ENCODE data around the gene PPP1R7.
"Not testable (repeated sequence)": the region's sequence is repeated elsewhere in the genome, so short reads cannot be mapped to it uniquely, and the experiment has no call there.

PPP1R7 gene

GRCh38 chr2:241149925-241150659 is at the start of gene PPP1R7:
PPP1R7 (plus strand) TSS chr2:241150467; CDS start chr2:241150496, 29 bp downstream.
- peaks cover 32% of the 10 kb centered on the region for H4K20me1 ChIP-seq (ENCODE audit: insufficient read depth, low read length, poor library complexity, severe bottlenecking)
- H2AFZ ChIP-seq (ENCODE audit: low read length): peak within 1 kb of the TSS; percentile 98
- peak within 1 kb of the TSS; percentile 81 for H3K4me3 ChIP-seq (ENCODE audit: low read length, poor library complexity, severe bottlenecking)
- H3K4me1 ChIP-seq (ENCODE audit: insufficient read depth, low read length, poor library complexity, severe bottlenecking): peaks cover 30% of the 10 kb centered on the region
- H3K27me3 ChIP-seq (ENCODE audit: insufficient read depth, low read length, poor library complexity, severe bottlenecking): no peaks in the 10 kb centered on the region
- H3F3A ChIP-seq (ENCODE audit: low read depth): no peaks in the 10 kb centered on the region
- peaks cover 44% of the 10 kb centered on the region for H3K79me2 ChIP-seq (ENCODE audit: insufficient read depth, low read length)
- peak within 1 kb of the TSS; percentile 82 for H3K9ac ChIP-seq (ENCODE audit: low read depth, low read length, poor library complexity, severe bottlenecking)
- H3K9me2 ChIP-seq (replicated peaks; ENCODE audit: low read depth, low read length): no peaks in the 10 kb centered on the region
- no peak for TF ChIP-seq CTCF (conservative IDR thresholded peaks at IDR 0.05; ENCODE audit: low read length)
- no peak for TF ChIP-seq EZH2phosphoT487 (IDR thresholded peaks at IDR 0.05; ENCODE audit: borderline replicate concordance)
- peak within 1 kb of the TSS; percentile 100 for H3K4me2 ChIP-seq (ENCODE audit: low read depth, low read length, poor library complexity, severe bottlenecking)
- no peaks in the 10 kb centered on the region for H3K36me3 ChIP-seq (ENCODE audit: insufficient read depth, low read length)
- H3K9me3 ChIP-seq (ENCODE audit: insufficient read depth, low read depth, low read length): no peaks in the 10 kb centered on the region

DNA sequence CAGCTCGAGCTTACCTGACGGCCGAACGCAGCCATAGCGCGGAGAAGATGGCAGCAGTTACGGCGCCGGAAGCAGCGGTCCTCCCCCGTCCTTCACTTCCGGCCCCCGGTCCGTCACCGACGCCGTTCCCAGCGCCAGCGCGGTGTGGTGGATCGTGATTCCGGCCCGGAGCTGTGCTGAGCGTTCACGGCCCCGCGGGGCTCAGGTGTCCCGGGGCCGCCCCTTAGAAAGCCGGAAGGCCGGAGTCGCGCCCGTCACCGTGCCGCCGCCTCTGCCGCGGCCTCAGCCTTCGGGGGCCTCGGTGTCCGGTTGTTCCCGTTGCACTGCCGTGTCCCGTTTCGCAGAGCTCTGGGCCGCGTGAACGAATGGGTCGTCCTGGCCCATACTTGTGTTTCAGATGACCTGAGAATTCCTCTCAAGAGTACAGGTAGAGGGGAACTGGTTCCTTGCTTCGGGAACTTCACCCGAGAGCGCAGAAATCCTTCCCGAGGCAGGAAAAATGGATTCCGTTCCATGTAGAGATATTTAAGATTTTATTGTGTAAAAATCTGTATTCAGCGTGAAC is 47.9 kb upstream of the PPP1R7 start, which contains the start of gene MTERF4:
MTERF4 (minus strand) TSS at position 49 of the 565 bp plus-strand sequence; CDS start at position 35, 14 bp downstream.
- H3K4me2 ChIP-seq (ENCODE audit: low read depth, low read length, poor library complexity, severe bottlenecking): peak within 1 kb of the TSS; percentile 95
- no peak for TF ChIP-seq EZH2phosphoT487 (IDR thresholded peaks at IDR 0.05; ENCODE audit: borderline replicate concordance)
- no peak for TF ChIP-seq CTCF (conservative IDR thresholded peaks at IDR 0.05; ENCODE audit: low read length)
- H3F3A ChIP-seq (ENCODE audit: low read depth): no peaks in the 10 kb centered on the region
- peak within 1 kb of the TSS; percentile 97 for H3K9ac ChIP-seq (ENCODE audit: low read depth, low read length, poor library complexity, severe bottlenecking)
- peaks cover 6% of the 10 kb centered on the region; the same call in 1 of the 2 replicates for H3K36me3 ChIP-seq (ENCODE audit: insufficient read depth, low read length)
- H3K27me3 ChIP-seq (ENCODE audit: insufficient read depth, low read length, poor library complexity, severe bottlenecking): no peaks in the 10 kb centered on the region
- H3K4me3 ChIP-seq (ENCODE audit: low read length, poor library complexity, severe bottlenecking): peak within 1 kb of the TSS; percentile 98
- H3K79me2 ChIP-seq (ENCODE audit: insufficient read depth, low read length): peaks cover 53% of the 10 kb centered on the region
- peak within 1 kb of the TSS; percentile 100 for H2AFZ ChIP-seq (ENCODE audit: low read length)
- peaks cover 21% of the 10 kb centered on the region for H3K4me1 ChIP-seq (ENCODE audit: insufficient read depth, low read length, poor library complexity, severe bottlenecking)
- no peaks in the 10 kb centered on the region for H4K20me1 ChIP-seq (ENCODE audit: insufficient read depth, low read length, poor library complexity, severe bottlenecking)
- H3K9me3 ChIP-seq (ENCODE audit: insufficient read depth, low read depth, low read length): no peaks in the 10 kb centered on the region
- no peaks in the 10 kb centered on the region for H3K9me2 ChIP-seq (replicated peaks; ENCODE audit: low read depth, low read length)

DNA sequence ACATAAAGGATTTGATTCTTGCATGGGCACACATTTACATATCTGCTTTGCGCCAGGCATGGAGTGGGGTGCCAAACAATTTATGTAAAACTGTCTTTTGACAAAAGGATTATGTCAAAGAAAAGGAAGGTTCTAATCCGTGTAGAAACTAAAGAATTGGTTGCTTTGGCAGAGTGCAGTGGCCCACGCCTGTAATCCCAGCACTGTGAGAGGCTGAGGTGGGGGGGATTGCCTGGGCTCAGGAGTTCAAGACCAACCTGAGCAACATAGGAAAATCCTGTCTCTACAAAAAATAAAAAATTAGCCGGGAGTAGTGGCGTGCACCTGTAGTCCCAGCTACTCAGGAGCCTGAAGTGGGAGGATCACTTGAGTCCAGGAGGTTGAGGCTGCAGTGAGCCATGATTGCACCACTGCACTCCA is 47.1 kb upstream of the PPP1R7 start:
- H2AFZ ChIP-seq (ENCODE audit: low read length): peak overlapping the region; percentile 100; the same call in 1 of the 2 replicates
- H3K9me2 ChIP-seq (replicated peaks; ENCODE audit: low read depth, low read length): no peaks in the 10 kb centered on the region
- no peaks in the 10 kb centered on the region for H3K27me3 ChIP-seq (ENCODE audit: insufficient read depth, low read length, poor library complexity, severe bottlenecking)
- H3K9me3 ChIP-seq (ENCODE audit: insufficient read depth, low read depth, low read length): no peaks in the 10 kb centered on the region
- peaks cover 21% of the 10 kb centered on the region for H3K4me1 ChIP-seq (ENCODE audit: insufficient read depth, low read length, poor library complexity, severe bottlenecking)
- TF ChIP-seq CTCF (conservative IDR thresholded peaks at IDR 0.05; ENCODE audit: low read length): no peak
- H3K4me3 ChIP-seq (ENCODE audit: low read length, poor library complexity, severe bottlenecking): peak overlapping the region; percentile 98
- no peaks in the 10 kb centered on the region for H3F3A ChIP-seq (ENCODE audit: low read depth)
- H3K36me3 ChIP-seq (ENCODE audit: insufficient read depth, low read length): peaks cover 15% of the 10 kb centered on the region; the same call in 1 of the 2 replicates
- H3K9ac ChIP-seq (ENCODE audit: low read depth, low read length, poor library complexity, severe bottlenecking): peak overlapping the region; percentile 97
- peaks cover 46% of the 10 kb centered on the region for H3K79me2 ChIP-seq (ENCODE audit: insufficient read depth, low read length)
- peak overlapping the region; percentile 95 for H3K4me2 ChIP-seq (ENCODE audit: low read depth, low read length, poor library complexity, severe bottlenecking)
- H4K20me1 ChIP-seq (ENCODE audit: insufficient read depth, low read length, poor library complexity, severe bottlenecking): no peaks in the 10 kb centered on the region

DNA sequence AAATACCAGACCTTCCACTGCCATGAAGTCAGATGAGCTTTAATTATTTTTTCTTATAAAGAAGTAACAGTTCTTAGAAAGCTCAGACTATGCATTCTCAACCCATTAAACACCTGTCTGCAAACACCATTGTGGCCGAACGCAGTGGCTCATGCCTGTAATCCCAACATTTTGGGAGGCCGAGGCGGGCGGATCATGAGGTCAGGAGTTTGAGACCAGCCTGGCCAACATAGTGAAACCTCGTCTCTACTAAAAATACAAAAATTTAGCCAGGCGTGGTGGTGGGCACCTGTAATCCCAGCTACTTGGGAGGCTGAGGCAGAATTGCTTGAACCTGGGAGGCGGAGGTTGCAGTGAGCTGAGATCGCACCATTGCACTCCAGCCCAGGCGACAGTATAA is 45.7 kb upstream of the PPP1R7 start:
- Histone ChIP-seq H3K79me2 (ENCODE audit: insufficient read depth, low read length) (peaks cover 38% of the 10 kb centered on the region), H3K4me1 (ENCODE audit: insufficient read depth, low read length, poor library complexity, severe bottlenecking) (peaks cover 21% of the 10 kb centered on the region), H3K36me3 (ENCODE audit: insufficient read depth, low read length) (peaks cover 17% of the 10 kb centered on the region; the same call in 1 of the 2 replicates)
- not testable (repeated sequence) for H3K27me3 ChIP-seq (ENCODE audit: insufficient read depth, low read length, poor library complexity, severe bottlenecking); H3K4me3 ChIP-seq (ENCODE audit: low read length, poor library complexity, severe bottlenecking); H3K4me2 ChIP-seq (ENCODE audit: low read depth, low read length, poor library complexity, severe bottlenecking); H3F3A ChIP-seq (ENCODE audit: low read depth); H3K9me3 ChIP-seq (ENCODE audit: insufficient read depth, low read depth, low read length); H2AFZ ChIP-seq (ENCODE audit: low read length); H3K9ac ChIP-seq (ENCODE audit: low read depth, low read length, poor library complexity, severe bottlenecking); H4K20me1 ChIP-seq (ENCODE audit: insufficient read depth, low read length, poor library complexity, severe bottlenecking); H3K9me2 ChIP-seq (replicated peaks; ENCODE audit: low read depth, low read length)

All from Loucy (cell line).